ENCODE measurements around the gene CORO7. TPM values are rescaled to one million over a fixed set of nuclear protein-coding genes. Genes with fewer than 3 reads are reported as not detected.
A peak's percentile ranks its signal among the peaks of the same experiment; 100 is the strongest.

Gene CORO7
- total RNA-seq, 2 donors from 2014 or later = 15.6 to 19.5 TPM

DNA sequence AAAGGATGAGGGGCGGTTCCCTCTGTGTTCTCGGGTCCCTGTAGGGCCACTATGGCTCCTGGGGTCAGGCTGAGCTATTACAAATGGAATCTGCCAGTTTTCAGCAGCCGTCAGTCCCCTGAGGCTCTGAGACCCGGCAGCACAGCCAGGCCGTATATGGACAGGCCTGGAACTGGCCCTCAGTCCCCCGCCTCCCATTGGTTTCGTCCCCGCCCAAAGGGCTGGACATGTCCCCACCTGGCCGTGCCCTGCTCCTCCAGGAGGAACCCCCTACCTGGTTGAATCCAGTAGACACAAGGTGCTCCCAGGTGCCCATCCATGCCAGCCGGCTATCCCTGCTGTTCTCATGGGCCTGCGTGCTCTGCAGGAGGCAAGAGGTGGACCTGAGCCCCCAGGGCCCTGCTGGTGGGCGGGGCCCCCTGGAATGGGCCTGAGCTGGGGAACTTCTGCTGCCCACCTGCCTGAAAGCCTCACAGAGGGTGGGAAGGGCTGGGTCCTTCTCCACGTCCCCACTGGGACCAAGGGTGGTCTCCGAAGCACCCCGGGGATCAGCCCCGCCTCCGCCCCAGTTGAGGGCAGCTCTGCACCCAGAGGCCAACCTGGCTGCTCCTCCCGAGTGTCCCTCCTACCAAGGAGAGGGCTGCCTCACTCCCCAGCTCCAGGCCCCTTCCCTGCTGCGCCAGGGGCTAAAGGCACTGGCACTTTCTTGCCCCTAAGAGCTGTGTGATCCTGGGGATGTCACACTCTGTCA is 27.9 kb downstream of the CORO7 start:
- ATAC-seq (peak; percentile 10 to 41), DNase-seq (peak; percentile 57)
- intact Hi-C loops (cut with DNase I) = no loop called here

GRCh38 chr16:4387781-4388180 is 28.6 kb downstream of the CORO7 start:
- peak; percentile 16 for DNase-seq
- ATAC-seq = no peak
- intact Hi-C loops (cut with DNase I) = no loop called here

GRCh38 chr16:4386951-4387565 is 29.3 kb downstream of the CORO7 start:
- intact Hi-C loops (cut with DNase I) = no loop called here
- ATAC-seq (peak in 1 of 2 donors; percentile 14), DNase-seq (peak; percentile 28)

GRCh38 chr16:4386451-4386805 is 30.0 kb downstream of the CORO7 start:
- ATAC-seq (peak; percentile 14 to 29), DNase-seq (peak; percentile 43)
- intact Hi-C loops (cut with DNase I) = no loop called here

- intact Hi-C loops (cut with DNase I) = no loop called here
- ATAC-seq (no peak), DNase-seq (peak; percentile 23)
These were observed 30.5 kb downstream of the CORO7 start for GRCh38 chr16:4385789-4386450.

DNA sequence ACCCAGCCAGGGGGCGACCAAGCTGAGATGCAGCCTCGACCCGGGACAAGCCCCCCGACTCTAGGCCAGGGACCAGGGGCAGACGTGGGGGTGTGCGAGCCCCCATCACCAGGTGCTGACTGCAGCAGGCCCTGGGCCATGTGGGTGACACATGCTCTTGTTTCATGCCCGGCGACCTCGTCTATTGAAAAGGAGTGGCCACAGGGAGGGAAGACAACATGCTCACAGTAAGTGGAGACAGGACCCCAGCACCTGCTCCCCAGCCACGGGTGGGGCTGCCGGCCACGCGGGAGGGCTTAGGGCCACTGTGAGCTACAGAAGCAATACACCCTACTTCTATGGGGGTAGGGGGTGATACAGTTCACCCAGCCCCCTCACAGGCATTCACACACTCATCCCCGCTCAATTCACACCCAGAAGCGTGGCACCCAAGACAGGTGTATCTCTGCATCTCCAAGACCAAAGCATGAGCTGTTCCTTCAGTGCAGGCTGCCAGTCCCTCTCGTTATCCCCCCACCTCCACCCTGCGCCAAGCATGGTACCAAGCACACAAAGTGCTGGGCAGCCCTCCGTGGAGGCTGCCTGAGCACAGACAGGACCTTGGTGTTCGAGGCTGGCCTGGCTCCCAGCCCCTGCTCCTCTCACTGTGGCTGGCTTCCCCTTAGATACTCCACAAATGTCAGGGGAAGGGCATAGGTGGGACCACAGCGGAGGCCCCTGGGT is 31.2 kb downstream of the CORO7 start:
- intact Hi-C loops (cut with DNase I) = no loop called here
- ATAC-seq (no peak), DNase-seq (peak; percentile 19)

GRCh38 chr16:4384509-4384942 is 31.9 kb downstream of the CORO7 start:
- peak; percentile 52 for DNase-seq
- intact Hi-C loops (cut with DNase I) = no loop called here
- peak in 1 of 2 donors; percentile 5 for ATAC-seq

DNA sequence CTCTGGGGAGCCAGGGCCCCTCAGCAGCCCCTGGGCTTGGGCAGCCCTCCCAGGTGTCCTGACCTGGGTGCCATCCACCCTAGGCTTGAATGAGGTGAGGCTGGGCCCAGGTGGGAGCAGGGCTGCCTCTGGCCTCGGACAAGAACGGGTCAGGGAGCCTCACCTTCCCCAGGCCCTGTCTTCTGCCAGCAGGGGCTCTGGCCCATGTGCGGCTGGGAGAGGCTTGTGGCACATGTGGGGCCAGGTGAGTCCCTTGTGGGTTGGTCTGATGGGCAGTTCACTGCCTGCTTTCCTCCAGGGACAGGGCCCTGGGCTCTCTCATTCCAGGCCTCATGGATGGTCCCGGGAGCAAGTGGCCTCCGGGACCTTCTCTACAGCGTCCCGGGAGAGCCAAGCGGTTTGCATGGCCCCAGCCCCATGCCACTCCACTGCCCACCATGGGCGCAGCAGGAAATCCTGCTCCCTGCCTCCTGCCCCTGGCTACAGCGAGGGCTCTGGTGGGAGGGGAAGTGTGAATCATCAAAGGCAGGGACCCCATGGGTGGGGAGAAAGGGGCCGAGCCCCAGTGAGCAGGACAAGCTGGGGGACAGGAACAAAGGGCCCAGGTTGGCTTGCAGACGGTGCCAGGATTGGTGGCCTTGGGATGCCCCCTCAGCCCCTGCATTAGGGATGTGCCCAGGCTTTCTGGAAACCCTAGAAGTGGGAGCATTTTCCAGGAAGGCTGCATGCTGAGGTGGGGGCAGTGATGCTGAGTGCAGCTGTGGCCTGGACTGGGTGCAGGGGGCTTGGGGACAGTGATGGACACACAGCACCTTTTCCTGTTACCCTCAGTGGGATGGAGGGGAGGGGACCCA is 32.6 kb downstream of the CORO7 start:
- intact Hi-C loops (cut with DNase I) = no loop called here
- DNase-seq (peak; percentile 23), ATAC-seq (no peak)

DNA sequence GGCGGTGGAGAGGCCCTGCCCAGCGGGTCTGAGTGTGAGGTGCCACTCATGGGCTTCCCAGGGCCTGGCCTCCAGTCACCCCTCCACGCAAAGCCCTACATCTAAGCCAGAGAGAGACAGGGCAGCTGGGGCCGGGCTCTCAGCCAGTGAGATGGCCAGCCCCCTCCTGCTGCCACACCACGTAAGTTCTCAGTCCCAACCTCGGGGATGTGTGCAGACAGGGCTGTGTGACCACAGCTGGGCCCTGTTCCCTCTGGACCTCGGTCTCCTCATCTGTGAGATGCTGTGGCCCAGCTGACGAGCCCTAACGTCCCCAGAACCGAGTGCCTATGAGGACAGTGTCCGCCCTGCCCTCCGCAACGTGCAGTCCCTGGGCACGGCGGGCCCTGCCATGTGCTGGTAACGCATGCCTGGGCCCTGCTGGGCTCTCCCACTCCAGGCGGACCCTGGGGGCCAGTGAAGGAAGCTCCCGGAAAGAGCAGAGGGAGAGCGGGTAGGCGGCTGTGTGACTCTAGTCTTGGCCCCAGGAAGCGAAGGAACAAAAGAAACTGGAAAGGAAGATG is 33.5 kb downstream of the CORO7 start:
- no peak for ATAC-seq
- intact Hi-C loops (cut with DNase I) = no loop called here
- DNase-seq = peak; percentile 21

- DNase-seq (no peak), ATAC-seq (no peak)
- intact Hi-C loops (cut with DNase I) = no loop called here
These were observed 34.2 kb downstream of the CORO7 start for GRCh38 chr16:4381935-4382794.

GRCh38 chr16:4381072-4381934 is 35.1 kb downstream of the CORO7 start:
- intact Hi-C loops (cut with DNase I) = no loop called here
- no peak for DNase-seq
- ATAC-seq = no peak

- no peak for ATAC-seq
- intact Hi-C loops (cut with DNase I) = no loop called here
These were observed 36.0 kb downstream of the CORO7 start for GRCh38 chr16:4380119-4381063.

GRCh38 chr16:4378999-4379690 is 37.3 kb downstream of the CORO7 start:
- intact Hi-C loops (cut with DNase I) = no loop called here
- ATAC-seq = no peak
- no peak for DNase-seq

More at GRCh38 chr16:4380119-4381063, 36.0 kb downstream of the CORO7 start:
- peak; percentile 24 for DNase-seq

- peak; percentile 71 for DNase-seq
- intact Hi-C loops (cut with DNase I) = no loop called here
- peak in 1 of 2 donors; percentile 1 for ATAC-seq
These were observed 38.2 kb downstream of the CORO7 start for GRCh38 chr16:4378161-4378666.
